ENCODE measurements around the gene FAM131C.
A peak's percentile ranks its signal among the peaks of the same experiment; 100 is the strongest.

FAM131C gene

GRCh38 chr1:16099412-16099811, 26.0 kb upstream of the FAM131C start:
- no peak for DNase-seq

GRCh38 chr1:16095447-16095846, 22.0 kb upstream of the FAM131C start:
- DNase-seq, result no peak

GRCh38 chr1:16094453-16095158, 21.2 kb upstream of the FAM131C start:
- no peak for DNase-seq

- DNase-seq, result no peak
Measured at GRCh38 chr1:16093611-16094010, 20.2 kb upstream of the FAM131C start.

- no peak for DNase-seq
Measured at GRCh38 chr1:16092923-16093511, 19.6 kb upstream of the FAM131C start.

GRCh38 chr1:16092097-16092922, 18.9 kb upstream of the FAM131C start:
- no peak for DNase-seq

- DNase-seq, result no peak
Measured at GRCh38 chr1:16091296-16091695, 17.8 kb upstream of the FAM131C start.

- no peak for DNase-seq
Measured at GRCh38 chr1:16090076-16090826, 16.8 kb upstream of the FAM131C start.

- DNase-seq, result no peak
Measured at GRCh38 chr1:16088996-16089395, 15.5 kb upstream of the FAM131C start.

GRCh38 chr1:16088351-16088911, 15.0 kb upstream of the FAM131C start:
- no peak for DNase-seq

- no peak for DNase-seq
Measured at GRCh38 chr1:16087733-16088132, 14.3 kb upstream of the FAM131C start.

GRCh38 chr1:16085522-16085921, 12.1 kb upstream of the FAM131C start:
- no peak for DNase-seq

- no peak for DNase-seq
Measured at GRCh38 chr1:16083486-16083885, 10.0 kb upstream of the FAM131C start.

- peak; percentile 79 for DNase-seq
Measured at GRCh38 chr1:16082283-16083038, 9.0 kb upstream of the FAM131C start.

GRCh38 chr1:16081636-16082035, 8.2 kb upstream of the FAM131C start:
- DNase-seq, result no peak

- DNase-seq, result no peak
Measured at GRCh38 chr1:16080422-16081150, 7.1 kb upstream of the FAM131C start.

GRCh38 chr1:16078925-16079656, 5.6 kb upstream of the FAM131C start:
- DNase-seq, result peak; percentile 77

GRCh38 chr1:16077406-16078245, 4.2 kb upstream of the FAM131C start:
- DNase-seq, result no peak

GRCh38 chr1:16076865-16077238, 3.4 kb upstream of the FAM131C start:
- no peak for DNase-seq
